Measurements from ENCODE around the gene AFF4. TPM values are rescaled to one million over a fixed set of nuclear protein-coding genes. Genes with fewer than 3 reads are reported as not detected.

The AFF4 gene
- polyA plus RNA-seq, 1 of the 3 experiments (the other 2 are of a cell fraction) = 8.1 TPM

GRCh38 chr5:132850066-132850465 is 113.4 kb downstream of the AFF4 start:
- Histone ChIP-seq H3F3A (replicated peaks; ENCODE audit: insufficient read depth) (peaks cover 5% of the 10 kb centered on the region), H2AFZ (ENCODE audit: low read depth) (no peak overlapping the region), H4K20me1 (ENCODE audit: insufficient read depth) (no peaks in the 10 kb centered on the region), H3K4me2 (no peak overlapping the region), H3K9ac (no peak overlapping the region), H3K4me3 (ENCODE audit: low read depth in 2 of 2, low read length in 1 of 2) (no peak overlapping the region), H3K79me2 (ENCODE audit: insufficient read depth) (no peaks in the 10 kb centered on the region), H3K4me1 (ENCODE audit: control insufficient read depth in 1 of 2, insufficient read depth in 2 of 2, low read depth in 1 of 2, low read length in 1 of 2) (no peaks in the 10 kb centered on the region), H3K27ac (ENCODE audit: low read depth in 2 of 2, low read length in 1 of 2) (no peak overlapping the region), H3K9me2 (no peaks in the 10 kb centered on the region), H3K27me3 (ENCODE audit: insufficient read depth) (no peaks in the 10 kb centered on the region), H3K9me3 (no peaks in the 10 kb centered on the region), H3K36me3 (replicated peaks in 1 of 2; ENCODE audit: control insufficient read depth in 1 of 2, insufficient read depth in 2 of 2, low read length in 1 of 2) (no peaks in the 10 kb centered on the region)
- TF ChIP-seq GABPA (IDR thresholded peaks at IDR 0.05; ENCODE audit: low read depth) (no peak), RFX5 (IDR thresholded peaks at IDR 0.05; ENCODE audit: low read length) (no peak), EP300 (IDR thresholded peaks at IDR 0.05; ENCODE audit: borderline replicate concordance in 1 of 2, low read depth in 1 of 2, low read length in 1 of 2) (no peak), RCOR1 (IDR thresholded peaks at IDR 0.05; ENCODE audit: low read length) (no peak), RAD21 (IDR thresholded peaks at IDR 0.05; ENCODE audit: low read length) (no peak), ELF1 (IDR thresholded peaks at IDR 0.05) (no peak), NFIC (IDR thresholded peaks at IDR 0.05; ENCODE audit: borderline replicate concordance) (no peak), YY1 (IDR thresholded peaks at IDR 0.05; ENCODE audit: low read depth) (no peak), NRF1 (IDR thresholded peaks at IDR 0.05; ENCODE audit: low read depth, low read length) (no peak), TEAD4 (IDR thresholded peaks at IDR 0.05; ENCODE audit: borderline replicate concordance, insufficient read depth) (no peak)
- TF ChIP-seq, protein P1, sequence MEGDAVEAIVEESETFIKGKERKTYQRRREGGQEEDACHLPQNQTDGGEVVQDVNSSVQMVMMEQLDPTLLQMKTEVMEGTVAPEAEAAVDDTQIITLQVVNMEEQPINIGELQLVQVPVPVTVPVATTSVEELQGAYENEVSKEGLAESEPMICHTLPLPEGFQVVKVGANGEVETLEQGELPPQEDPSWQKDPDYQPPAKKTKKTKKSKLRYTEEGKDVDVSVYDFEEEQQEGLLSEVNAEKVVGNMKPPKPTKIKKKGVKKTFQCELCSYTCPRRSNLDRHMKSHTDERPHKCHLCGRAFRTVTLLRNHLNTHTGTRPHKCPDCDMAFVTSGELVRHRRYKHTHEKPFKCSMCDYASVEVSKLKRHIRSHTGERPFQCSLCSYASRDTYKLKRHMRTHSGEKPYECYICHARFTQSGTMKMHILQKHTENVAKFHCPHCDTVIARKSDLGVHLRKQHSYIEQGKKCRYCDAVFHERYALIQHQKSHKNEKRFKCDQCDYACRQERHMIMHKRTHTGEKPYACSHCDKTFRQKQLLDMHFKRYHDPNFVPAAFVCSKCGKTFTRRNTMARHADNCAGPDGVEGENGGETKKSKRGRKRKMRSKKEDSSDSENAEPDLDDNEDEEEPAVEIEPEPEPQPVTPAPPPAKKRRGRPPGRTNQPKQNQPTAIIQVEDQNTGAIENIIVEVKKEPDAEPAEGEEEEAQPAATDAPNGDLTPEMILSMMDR (IDR thresholded peaks at IDR 0.05) = no peak
- DNase-seq = no peak
- CTCF ChIA-PET = interaction anchor here (1.0 kb wide), 1 partner anchor 11 kb away, joined by 3 read pairs; no protein-coding TSS in a partner anchor
- WGBS (ENCODE audit: low lambda C conversion rate) = 61% methylated on average over 2 of the region's 2 CpGs
- POLR2A ChIA-PET = no interaction called here

DNA sequence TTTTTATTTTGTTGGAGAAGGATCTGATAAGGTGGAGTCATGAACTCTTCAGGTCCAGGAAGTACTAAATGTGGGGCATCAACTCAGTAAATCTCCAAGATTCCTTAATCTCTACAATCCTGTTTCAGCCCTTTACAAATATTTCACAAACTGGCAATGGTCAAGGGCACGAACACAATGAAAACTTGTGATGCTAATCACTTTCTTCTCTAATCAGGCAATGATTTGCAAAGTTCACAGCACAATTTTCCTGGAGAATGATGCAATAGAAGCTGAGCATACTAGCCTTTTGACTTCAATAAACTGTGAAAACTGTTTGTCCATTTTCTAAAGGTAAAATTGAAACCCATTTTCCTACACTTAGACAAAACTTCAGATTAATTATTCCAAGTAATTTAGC is 114.1 kb downstream of the AFF4 start:
- H3F3A ChIP-seq (replicated peaks; ENCODE audit: insufficient read depth) = peaks cover 5% of the 10 kb centered on the region
- H3K9me2 ChIP-seq = no peaks in the 10 kb centered on the region
- no peak overlapping the region for H3K27ac ChIP-seq (ENCODE audit: low read depth in 2 of 2, low read length in 1 of 2)
- TF ChIP-seq EP300 (IDR thresholded peaks at IDR 0.05; ENCODE audit: borderline replicate concordance in 1 of 2, low read depth in 1 of 2, low read length in 1 of 2) = no peak
- no peak for TF ChIP-seq FOXJ3 (CRISPR knock-in tag; IDR thresholded peaks at IDR 0.05)
- TF ChIP-seq TAF1 (IDR thresholded peaks at IDR 0.05; ENCODE audit: borderline replicate concordance, low read depth, low read length) = no peak
- no peak for TF ChIP-seq PBX3 (IDR thresholded peaks at IDR 0.05)
- no peak for TF ChIP-seq YY1 (IDR thresholded peaks at IDR 0.05; ENCODE audit: low read depth)
- TF ChIP-seq EZH2phosphoT487 (IDR thresholded peaks at IDR 0.05; ENCODE audit: borderline replicate concordance, low read depth) = no peak
- TF ChIP-seq, protein P1 (IDR thresholded peaks at IDR 0.05) = no peak
- TF ChIP-seq RAD21 (IDR thresholded peaks at IDR 0.05; ENCODE audit: low read length) = no peak
- no peak overlapping the region for H3K4me2 ChIP-seq
- H3K79me2 ChIP-seq (ENCODE audit: insufficient read depth) = no peaks in the 10 kb centered on the region
- H3K4me1 ChIP-seq (ENCODE audit: control insufficient read depth in 1 of 2, insufficient read depth in 2 of 2, low read depth in 1 of 2, low read length in 1 of 2) = no peaks in the 10 kb centered on the region
- H2AFZ ChIP-seq (ENCODE audit: low read depth) = no peak overlapping the region
- H3K36me3 ChIP-seq (replicated peaks in 1 of 2; ENCODE audit: control insufficient read depth in 1 of 2, insufficient read depth in 2 of 2, low read length in 1 of 2) = no peaks in the 10 kb centered on the region
- no peaks in the 10 kb centered on the region for H4K20me1 ChIP-seq (ENCODE audit: insufficient read depth)
- 28% methylated on average over 1 of the region's 1 CpG for WGBS (ENCODE audit: low lambda C conversion rate)
- no peak overlapping the region for H3K9ac ChIP-seq
- no peaks in the 10 kb centered on the region for H3K27me3 ChIP-seq (ENCODE audit: insufficient read depth)
- no peak for DNase-seq
- H3K4me3 ChIP-seq (ENCODE audit: low read depth in 2 of 2, low read length in 1 of 2) = no peak overlapping the region
- H3K9me3 ChIP-seq = no peaks in the 10 kb centered on the region
- ChIA-PET POLR2A (no interaction called here), CTCF (interaction anchor here (1.0 kb wide), 1 partner anchor 19 kb away, joined by 3 read pairs; the partner anchor contains the start of gene SHROOM1)
